ENCODE data around the gene ZNF77.
A peak's percentile ranks its signal among the peaks of the same experiment; 100 is the strongest.

Gene ZNF77

GRCh38 chr19:2970201-2970835 is 25.5 kb upstream of the ZNF77 start:
- H3K4me1 ChIP-seq (ENCODE audit: control insufficient read depth, insufficient read depth, low read length), result peaks cover 9% of the 10 kb centered on the region
- no peak for TF ChIP-seq ZNF404 (tag by site-specific recombination; IDR thresholded peaks at IDR 0.05)
- no peak for TF ChIP-seq ZNF530 (tag by site-specific recombination; IDR thresholded peaks at IDR 0.05; ENCODE audit: low read depth)
- TF ChIP-seq SALL2 (tag by site-specific recombination; IDR thresholded peaks at IDR 0.05; ENCODE audit: borderline replicate concordance), result no peak
- no peak overlapping the region for H3K27ac ChIP-seq (ENCODE audit: extremely low read depth, low read depth, low read length)
- ChIA-PET POLR2A (interaction anchor here (0.7 kb wide), 1 partner anchor 118 kb away, joined by 8 read pairs; no protein-coding TSS in a partner anchor), CTCF (interaction anchor here (0.7 to 2.2 kb wide), 5 partner anchors 11 to 138 kb away, joined by 3 to 12 read pairs (median 5); no protein-coding TSS in a partner anchor)
- no peaks in the 10 kb centered on the region for H3K9me3 ChIP-seq (ENCODE audit: control insufficient read depth, insufficient read depth, low read depth, low read length)
- no peak overlapping the region for H3K4me3 ChIP-seq (ENCODE audit: low read depth, low read length)
- H3K36me3 ChIP-seq (ENCODE audit: control insufficient read depth in 2 of 2, insufficient read depth in 1 of 2, low read length in 2 of 2), result no peaks in the 10 kb centered on the region

GRCh38 chr19:2969104-2969504 is 24.3 kb upstream of the ZNF77 start:
- Histone ChIP-seq H3K4me1 (ENCODE audit: control insufficient read depth, insufficient read depth, low read length) (peaks cover 9% of the 10 kb centered on the region), H3K9me3 (ENCODE audit: control insufficient read depth, insufficient read depth, low read depth, low read length) (no peaks in the 10 kb centered on the region), H3K27ac (ENCODE audit: extremely low read depth, low read depth, low read length) (peak overlapping the region; percentile 28), H3K36me3 (ENCODE audit: control insufficient read depth in 2 of 2, insufficient read depth in 1 of 2, low read length in 2 of 2) (no peaks in the 10 kb centered on the region), H3K4me3 (ENCODE audit: low read depth, low read length) (no peak overlapping the region)
- ChIA-PET POLR2A (interaction anchor here (0.9 to 1.5 kb wide), 3 partner anchors 8 to 67 kb away, joined by 3 to 5 read pairs (median 3); partner anchors contain the start of gene TLE6), CTCF (interaction anchor here (0.6 to 3.1 kb wide), 6 partner anchors 8 to 306 kb away, joined by 3 to 12 read pairs (median 4); partner anchors contain the start of gene TLE6)
- TF ChIP-seq ZNF768 (tag by site-specific recombination; IDR thresholded peaks at IDR 0.05), result no peak
- TF ChIP-seq ZBTB20 (tag by site-specific recombination; IDR thresholded peaks at IDR 0.05), result 0 out of 2 replicates have a peak, but pooled peaks have one; percentile 32
- TF ChIP-seq PATZ1 (tag by site-specific recombination; IDR thresholded peaks at IDR 0.05), result peak; percentile 27; the same call in 1 of the 2 replicates
- TF ChIP-seq ZEB2 (tag by site-specific recombination; IDR thresholded peaks at IDR 0.05), result peak; percentile 55; the same call in 1 of the 2 replicates
- peak; percentile 71; the same call in 1 of the 2 replicates for TF ChIP-seq ZNF10 (tag by site-specific recombination; IDR thresholded peaks at IDR 0.05)
- TF ChIP-seq ZNF600 (tag by site-specific recombination; IDR thresholded peaks at IDR 0.05), result peak; percentile 58; the same call in 1 of the 2 replicates
- TF ChIP-seq FEZF1 (tag by site-specific recombination; IDR thresholded peaks at IDR 0.05), result 0 out of 2 replicates have a peak, but pooled peaks have one; percentile 24
- peak; percentile 28; the same call in 1 of the 2 replicates for TF ChIP-seq IKZF3 (tag by site-specific recombination; IDR thresholded peaks at IDR 0.05)
- peak; percentile 60; the same call in 1 of the 2 replicates for TF ChIP-seq ZBTB6 (tag by site-specific recombination; IDR thresholded peaks at IDR 0.05)
- TF ChIP-seq ZBTB8A (tag by site-specific recombination; IDR thresholded peaks at IDR 0.05), result 0 out of 2 replicates have a peak, but pooled peaks have one; percentile 20
- no peak for TF ChIP-seq ZNF560 (tag by site-specific recombination; IDR thresholded peaks at IDR 0.05; ENCODE audit: borderline replicate concordance)
- TF ChIP-seq ZNF18 (tag by site-specific recombination; IDR thresholded peaks at IDR 0.05), result peak; percentile 76; the same call in 1 of the 2 replicates
- TF ChIP-seq OSR2 (tag by site-specific recombination; IDR thresholded peaks at IDR 0.05), result peak; percentile 88
- TF ChIP-seq ZNF202 (tag by site-specific recombination; IDR thresholded peaks at IDR 0.05; ENCODE audit: borderline replicate concordance), result no peak
- TF ChIP-seq ZBTB17 (tag by site-specific recombination; IDR thresholded peaks at IDR 0.05), result peak; percentile 61; the same call in 1 of the 2 replicates
- peak; percentile 26; the same call in 1 of the 2 replicates for TF ChIP-seq ZNF558 (tag by site-specific recombination; IDR thresholded peaks at IDR 0.05)
- peak; percentile 85 for TF ChIP-seq ZNF398 (tag by site-specific recombination; IDR thresholded peaks at IDR 0.05)
- peak; percentile 14; the same call in 1 of the 2 replicates for TF ChIP-seq ZNF629 (tag by site-specific recombination; IDR thresholded peaks at IDR 0.05)
- TF ChIP-seq ZBTB10 (tag by site-specific recombination; IDR thresholded peaks at IDR 0.05), result no peak
- peak; percentile 72 for TF ChIP-seq GLIS2 (tag by site-specific recombination; IDR thresholded peaks at IDR 0.05)

Data from HEK293 (cell line).